Esophagus muscularis mucosa (tissue), 4 donors: ENCODE results near the gene MYO1D. TPM values are rescaled to one million over a fixed set of nuclear protein-coding genes. Genes with fewer than 3 reads are reported as not detected.

Experiments used
- DNase-seq: peaks from one replicate; pipeline ENCODE4 v3.0.0-alpha.2; 2017; ENCODE audit errors: extremely low spot score
- H3K27ac ChIP-seq, 4 donors: fragments of 200-600 bp; sonication (generic); replicated peaks in 1 of 4; 1 replicate in 3 of 4; 2 replicates in 1 of 4; pipeline ENCODE4 v1.5.1; 2016 to 2019; ENCODE audit warnings: mild to moderate bottlenecking in 1 of 4
- H3K27me3 ChIP-seq, 4 donors: fragments of 200-600 bp; sonication (generic); one replicate each; pipeline versions ENCODE4 v1.5.1 to v1.6.0; 2016 to 2019
- H3K36me3 ChIP-seq, 4 donors: fragments of 200-600 bp; sonication (generic); one replicate each; pipeline ENCODE4 v1.5.1; 2016 to 2019
- H3K4me1 ChIP-seq, 4 donors: fragments of 200-600 bp; sonication (generic); one replicate each; pipeline ENCODE4 v1.5.1; 2016 to 2019
- H3K4me3 ChIP-seq, 4 donors: fragments of 200-600 bp; sonication (generic); 1 replicate in 2 of 4; 2 replicates in 2 of 4; pipeline ENCODE4 v1.5.1; 2016 to 2019; ENCODE audit warnings: mild to moderate bottlenecking in 4 of 4, moderate library complexity in 1 of 4
- H3K9me3 ChIP-seq, 4 donors: fragments of 200-600 bp; sonication (generic); 1 replicate in 3 of 4; 2 replicates in 1 of 4; pipeline ENCODE4 v1.5.1; 2016 to 2019
- CTCF ChIP-seq, 3 experiments: fragments of 200-600 bp in 2 of 3; fragments of 450-650 bp in 1 of 3; sonication (generic) in 2 of 3; IDR thresholded peaks; one replicate each; pipeline ENCODE4 v1.5.1; 2017 to 2019; ENCODE audit warnings: antibody characterized with exemption in 3 of 3, mild to moderate bottlenecking in 2 of 3, moderate library complexity in 1 of 3
- EP300 ChIP-seq: sonication (generic); formaldehyde crosslinking; IDR thresholded peaks from one replicate; pipeline ENCODE4 v1.6.1; 2017; ENCODE audit warnings: antibody characterized with exemption
- POLR2A ChIP-seq: fragments of 450-650 bp; IDR thresholded peaks from one replicate; pipeline ENCODE4 v1.6.1; 2017; ENCODE audit warnings: antibody characterized with exemption, moderate library complexity, mild to moderate bottlenecking, low read depth
- POLR2AphosphoS5 ChIP-seq, 2 donors: sonication (generic); formaldehyde crosslinking; IDR thresholded peaks; one replicate each; pipeline ENCODE4 v1.6.1; 2017; ENCODE audit warnings: antibody characterized with exemption in 2 of 2
- WGBS: methylation state at CpG from one replicate; pipeline ENCODE4 v1.1.5; 2018; 5-methylcytosine and 5-hydroxymethylcytosine counted together
- intact Hi-C: fragments of 100-400 bp; cut with DNase I; formaldehyde crosslinking; loops from one replicate; pipeline ENCODE4 v1.15.1; 2023
- total RNA-seq, 4 donors: library from RNA; depleted of rRNA; stranded (reverse); fragments of >200 nt; gene quantifications; one replicate each; pipeline versions ENCODE4 v1.1.0 to v1.2.1, GENCODE V29; 2016

MYO1D gene
- total RNA-seq, 4 donors from 2014 or later = 27.3 to 30.3 (median 29.0) TPM

- Histone ChIP-seq H3K4me1 (peaks cover 9 to 23% (median 19%) of the 10 kb centered on the region in 4 donors), H3K4me3 (no peak overlapping the region), H3K27me3 (peaks cover 0 to 21% (median 0%) of the 10 kb centered on the region in 4 donors), H3K9me3 (no peaks in the 10 kb centered on the region), H3K27ac (no peak overlapping the region), H3K36me3 (no peaks in the 10 kb centered on the region)
- intact Hi-C loops = no loop called here
- no peak for TF ChIP-seq POLR2A
- no peak for TF ChIP-seq CTCF (IDR thresholded peaks at IDR 0.05)
- TF ChIP-seq POLR2AphosphoS5 (IDR thresholded peaks at IDR 0.05) = no peak
- no peak for TF ChIP-seq EP300
- DNase-seq = no peak
- 82% methylated on average over 6 of the region's 6 CpGs for WGBS
These were observed 3.9 kb upstream of the MYO1D start for GRCh38 chr17:32880671-32881453.

GRCh38 chr17:32879134-32879533, 2.2 kb upstream of the MYO1D start:
- peaks cover 11 to 27% (median 23%) of the 10 kb centered on the region in 4 donors for H3K4me1 ChIP-seq
- intact Hi-C loops = loop anchor here (5.0 kb wide), 1 partner anchor 397 kb away; no protein-coding TSS in a partner anchor
- H3K36me3 ChIP-seq = no peaks in the 10 kb centered on the region
- DNase-seq = no peak
- H3K9me3 ChIP-seq = no peaks in the 10 kb centered on the region
- 83% methylated on average over 1 of the region's 1 CpG for WGBS
- no peak overlapping the region for H3K4me3 ChIP-seq
- peaks cover 0 to 12% (median 0%) of the 10 kb centered on the region in 4 donors for H3K27me3 ChIP-seq
- no peak overlapping the region for H3K27ac ChIP-seq
- TF ChIP-seq EP300 (no peak), CTCF (IDR thresholded peaks at IDR 0.05) (no peak), POLR2AphosphoS5 (IDR thresholded peaks at IDR 0.05) (no peak), POLR2A (no peak)

GRCh38 chr17:32878211-32878610, 1.3 kb upstream of the MYO1D start:
- DNase-seq = no peak
- intact Hi-C loops = loop anchor here (5.0 kb wide), 1 partner anchor 396 kb away; no protein-coding TSS in a partner anchor
- H3K27ac ChIP-seq = no peak overlapping the region
- TF ChIP-seq EP300 (no peak), POLR2A (no peak), CTCF (IDR thresholded peaks at IDR 0.05) (no peak)
- H3K9me3 ChIP-seq = no peaks in the 10 kb centered on the region
- no peak overlapping the region for H3K4me3 ChIP-seq
- H3K27me3 ChIP-seq = peaks cover 0 to 9% (median 0%) of the 10 kb centered on the region in 4 donors
- peaks cover 11 to 27% (median 23%) of the 10 kb centered on the region in 4 donors for H3K4me1 ChIP-seq
- WGBS = 59% methylated on average over 2 of the region's 3 CpGs
- no peaks in the 10 kb centered on the region for H3K36me3 ChIP-seq

GRCh38 chr17:32877164-32877764, 340 bp upstream of the MYO1D start:
- no peaks in the 10 kb centered on the region for H3K36me3 ChIP-seq
- H3K9me3 ChIP-seq = no peaks in the 10 kb centered on the region
- peaks cover 11 to 27% (median 23%) of the 10 kb centered on the region in 4 donors for H3K4me1 ChIP-seq
- intact Hi-C loops = loop anchor here (1.0 to 5.0 kb wide), 2 partner anchors 95 to 395 kb away; no protein-coding TSS in a partner anchor
- DNase-seq = peak; percentile 94
- H3K27me3 ChIP-seq = peaks cover 0 to 3% (median 0%) of the 10 kb centered on the region in 4 donors
- H3K27ac ChIP-seq = peak overlapping the region; percentile 85 to 92 (median 86)
- H3K4me3 ChIP-seq = peak overlapping the region; percentile 73 to 97 (median 90)
- TF ChIP-seq POLR2A (no peak), POLR2AphosphoS5 (IDR thresholded peaks at IDR 0.05) (no peak), CTCF (IDR thresholded peaks at IDR 0.05) (peak; percentile 87 to 98 (median 94))
- 3% methylated on average over 10 of the region's 44 CpGs for WGBS
